Measurements from ENCODE around the gene CCDC12.

CCDC12 gene

DNA sequence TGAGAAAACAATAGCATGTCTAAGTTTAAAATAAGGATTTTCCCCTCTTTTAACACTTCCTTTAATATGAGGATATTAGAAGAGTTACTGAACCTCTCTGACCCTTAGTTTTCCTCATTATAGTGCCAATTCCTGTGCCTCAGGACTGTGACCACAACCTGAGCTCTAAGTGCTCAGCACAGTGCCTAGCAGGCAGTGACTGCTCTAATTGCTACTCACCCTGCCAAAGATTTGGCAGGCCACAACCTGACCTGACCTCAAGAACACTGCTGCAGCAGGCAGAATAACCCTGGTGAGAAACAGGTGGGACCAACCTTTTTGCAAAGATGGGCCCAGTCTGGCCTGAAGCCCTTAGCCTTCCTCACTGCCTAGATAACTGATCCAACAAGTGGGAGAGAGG is 38.6 kb upstream of the CCDC12 start:
- Histone ChIP-seq H3K27me3 (ENCODE audit: insufficient read depth, low read length, poor library complexity) (no peaks in the 10 kb centered on the region), H3K27ac (ENCODE audit: low read length) (peak overlapping the region; percentile 97), H3K79me2 (ENCODE audit: insufficient read depth, low read length) (peaks cover 25% of the 10 kb centered on the region), H3K4me3 (ENCODE audit: low read depth in 1 of 2, low read length in 2 of 2) (no peak overlapping the region), H3K9me3 (ENCODE audit: insufficient read depth, low read length, severe bottlenecking) (no peaks in the 10 kb centered on the region), H3K9ac (ENCODE audit: low read depth, low read length) (peak overlapping the region; percentile 61), H2AFZ (ENCODE audit: low read depth, low read length) (no peak overlapping the region), H3K4me2 (ENCODE audit: insufficient read depth, low read length) (peak overlapping the region; percentile 34), H3K4me1 (ENCODE audit: insufficient read depth, low read length) (peaks cover 72% of the 10 kb centered on the region), H4K20me1 (ENCODE audit: insufficient read depth, low read length) (no peaks in the 10 kb centered on the region), H3K36me3 (ENCODE audit: insufficient read depth, low read length) (peaks cover 54% of the 10 kb centered on the region)
- DNase-seq (peak; percentile 52), ATAC-seq (ENCODE audit: insufficient read depth, low read depth) (no peak)
- TF ChIP-seq EZH2 (IDR thresholded peaks at IDR 0.05; ENCODE audit: borderline replicate concordance, low read depth, low read length, severe bottlenecking), result no peak
- TF ChIP-seq, protein P1, sequence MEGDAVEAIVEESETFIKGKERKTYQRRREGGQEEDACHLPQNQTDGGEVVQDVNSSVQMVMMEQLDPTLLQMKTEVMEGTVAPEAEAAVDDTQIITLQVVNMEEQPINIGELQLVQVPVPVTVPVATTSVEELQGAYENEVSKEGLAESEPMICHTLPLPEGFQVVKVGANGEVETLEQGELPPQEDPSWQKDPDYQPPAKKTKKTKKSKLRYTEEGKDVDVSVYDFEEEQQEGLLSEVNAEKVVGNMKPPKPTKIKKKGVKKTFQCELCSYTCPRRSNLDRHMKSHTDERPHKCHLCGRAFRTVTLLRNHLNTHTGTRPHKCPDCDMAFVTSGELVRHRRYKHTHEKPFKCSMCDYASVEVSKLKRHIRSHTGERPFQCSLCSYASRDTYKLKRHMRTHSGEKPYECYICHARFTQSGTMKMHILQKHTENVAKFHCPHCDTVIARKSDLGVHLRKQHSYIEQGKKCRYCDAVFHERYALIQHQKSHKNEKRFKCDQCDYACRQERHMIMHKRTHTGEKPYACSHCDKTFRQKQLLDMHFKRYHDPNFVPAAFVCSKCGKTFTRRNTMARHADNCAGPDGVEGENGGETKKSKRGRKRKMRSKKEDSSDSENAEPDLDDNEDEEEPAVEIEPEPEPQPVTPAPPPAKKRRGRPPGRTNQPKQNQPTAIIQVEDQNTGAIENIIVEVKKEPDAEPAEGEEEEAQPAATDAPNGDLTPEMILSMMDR (IDR thresholded peaks at IDR 0.05; ENCODE audit: borderline replicate concordance, extremely low read depth, low read length, poor library complexity, severe bottlenecking), result no peak

DNA sequence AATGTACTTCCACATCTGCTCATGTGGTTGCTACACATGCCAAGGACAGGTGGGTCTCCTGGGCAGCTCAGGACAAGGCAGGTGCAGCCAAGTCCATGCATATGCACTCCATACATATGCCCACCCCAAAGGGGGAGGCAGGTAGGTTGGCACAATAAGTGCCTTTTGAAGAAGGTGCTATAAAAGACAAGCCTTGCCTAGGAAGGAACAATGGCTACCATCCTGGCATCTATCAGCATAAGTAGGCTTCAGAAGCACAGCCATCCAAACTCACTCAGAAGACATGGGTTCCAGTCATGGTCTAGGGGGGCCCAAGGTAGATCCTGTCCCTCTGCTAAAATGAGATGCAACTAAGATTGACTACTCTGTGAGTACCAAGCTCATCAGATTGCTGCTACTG is 37.5 kb upstream of the CCDC12 start:
- peaks cover 14% of the 10 kb centered on the region for H3K79me2 ChIP-seq (ENCODE audit: insufficient read depth, low read length)
- H3K9ac ChIP-seq (ENCODE audit: low read depth, low read length), result no peak overlapping the region
- H4K20me1 ChIP-seq (ENCODE audit: insufficient read depth, low read length), result no peaks in the 10 kb centered on the region
- peaks cover 61% of the 10 kb centered on the region for H3K4me1 ChIP-seq (ENCODE audit: insufficient read depth, low read length)
- H3K4me2 ChIP-seq (ENCODE audit: insufficient read depth, low read length), result no peak overlapping the region
- no peak for DNase-seq
- peak overlapping the region; percentile 70 for H3K27ac ChIP-seq (ENCODE audit: low read length)
- H3K36me3 ChIP-seq (ENCODE audit: insufficient read depth, low read length), result peaks cover 50% of the 10 kb centered on the region
- no peak for TF ChIP-seq EZH2 (IDR thresholded peaks at IDR 0.05; ENCODE audit: borderline replicate concordance, low read depth, low read length, severe bottlenecking)
- TF ChIP-seq, protein P1 (IDR thresholded peaks at IDR 0.05; ENCODE audit: borderline replicate concordance, extremely low read depth, low read length, poor library complexity, severe bottlenecking), result no peak
- no peak overlapping the region for H3K4me3 ChIP-seq (ENCODE audit: low read depth in 1 of 2, low read length in 2 of 2)
- no peak overlapping the region for H2AFZ ChIP-seq (ENCODE audit: low read depth, low read length)
- H3K27me3 ChIP-seq (ENCODE audit: insufficient read depth, low read length, poor library complexity), result no peaks in the 10 kb centered on the region
- ATAC-seq (ENCODE audit: insufficient read depth, low read depth), result no peak
- H3K9me3 ChIP-seq (ENCODE audit: insufficient read depth, low read length, severe bottlenecking), result no peaks in the 10 kb centered on the region

DNA sequence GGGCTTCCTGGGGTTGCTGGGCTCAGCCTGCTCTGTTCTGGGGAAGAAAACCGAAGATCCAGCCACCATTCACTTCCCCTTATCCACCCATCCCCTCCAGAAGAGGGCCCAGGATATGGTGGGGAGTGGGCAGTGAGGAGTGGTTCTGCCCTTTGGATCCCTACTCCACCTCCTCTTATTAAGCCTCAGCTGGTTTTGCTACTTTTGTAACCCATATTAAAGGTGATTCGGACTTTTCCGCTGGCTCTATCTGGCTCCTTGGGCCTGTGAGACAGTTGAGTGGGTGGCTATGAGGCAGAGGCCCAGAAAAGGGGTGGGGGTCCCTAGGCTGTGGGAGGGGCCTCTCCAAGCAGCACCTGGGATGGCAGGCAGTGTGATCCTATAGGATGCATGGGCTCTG is 36.7 kb upstream of the CCDC12 start:
- peaks cover 53% of the 10 kb centered on the region for H3K36me3 ChIP-seq (ENCODE audit: insufficient read depth, low read length)

More for the DNA sequence above, 36.7 kb upstream of the CCDC12 start:
- TF ChIP-seq EZH2 (IDR thresholded peaks at IDR 0.05; ENCODE audit: borderline replicate concordance, low read depth, low read length, severe bottlenecking), result no peak
- TF ChIP-seq, protein P1 (IDR thresholded peaks at IDR 0.05; ENCODE audit: borderline replicate concordance, extremely low read depth, low read length, poor library complexity, severe bottlenecking), result no peak
- Histone ChIP-seq H3K4me2 (ENCODE audit: insufficient read depth, low read length) (no peak overlapping the region), H3K4me3 (ENCODE audit: low read depth in 1 of 2, low read length in 2 of 2) (no peak overlapping the region), H3K9me3 (ENCODE audit: insufficient read depth, low read length, severe bottlenecking) (no peaks in the 10 kb centered on the region), H4K20me1 (ENCODE audit: insufficient read depth, low read length) (no peaks in the 10 kb centered on the region), H3K27me3 (ENCODE audit: insufficient read depth, low read length, poor library complexity) (no peaks in the 10 kb centered on the region), H2AFZ (ENCODE audit: low read depth, low read length) (no peak overlapping the region), H3K27ac (ENCODE audit: low read length) (peak overlapping the region; percentile 70), H3K9ac (ENCODE audit: low read depth, low read length) (no peak overlapping the region), H3K4me1 (ENCODE audit: insufficient read depth, low read length) (peaks cover 53% of the 10 kb centered on the region), H3K79me2 (ENCODE audit: insufficient read depth, low read length) (peaks cover 12% of the 10 kb centered on the region)
- no peak for DNase-seq
- ATAC-seq (ENCODE audit: insufficient read depth, low read depth), result no peak

All from DND-41 (cell line).